Breast epithelium (tissue), 4 donors: ENCODE data around the gene IBSP. TPM values are rescaled to one million over a fixed set of nuclear protein-coding genes. Genes with fewer than 3 reads are reported as not detected.

ENCODE experiments used
- DNase-seq, 2 donors: peaks; one replicate each; pipeline ENCODE4 v3.0.0-alpha.2; 2019; ENCODE audit warnings: low spot score in 2 of 2
- H3K27ac ChIP-seq, 2 donors: fragments of 200-600 bp; sonication (generic) in 1 of 2; one replicate each; pipeline ENCODE4 v1.5.1; 2016 to 2019; ENCODE audit warnings: mild to moderate bottlenecking in 1 of 2
- H3K27me3 ChIP-seq, 2 donors: fragments of 200-600 bp; sonication (generic) in 1 of 2; one replicate each; pipeline versions ENCODE4 v1.5.1 to v1.6.0; 2017 to 2019; ENCODE audit warnings: control low read depth in 1 of 2, mild to moderate bottlenecking in 1 of 2
- H3K36me3 ChIP-seq: fragments of 200-600 bp; one replicate; pipeline ENCODE4 v1.5.1; 2019
- H3K4me1 ChIP-seq, 2 donors: fragments of 200-600 bp; sonication (generic); one replicate each; pipeline ENCODE4 v1.5.1; 2016 to 2019; ENCODE audit warnings: control low read depth in 1 of 2
- H3K4me3 ChIP-seq, 3 donors: fragments of 200-600 bp; sonication (generic); 1 replicate in 2 of 3; 2 replicates in 1 of 3; pipeline ENCODE4 v1.5.1; 2016 to 2019; ENCODE audit warnings: mild to moderate bottlenecking in 3 of 3, moderate library complexity in 2 of 3
- H3K9me3 ChIP-seq, 2 donors: fragments of 200-600 bp; sonication (generic) in 1 of 2; one replicate each; pipeline ENCODE4 v1.5.1; 2016 to 2019; ENCODE audit warnings: control low read depth in 1 of 2
- CTCF ChIP-seq, 3 donors: fragments of 450-650 bp; IDR thresholded peaks; one replicate each; pipeline ENCODE4 v1.5.1; 2016 to 2017; ENCODE audit warnings: antibody characterized with exemption in 3 of 3, mild to moderate bottlenecking in 3 of 3, moderate library complexity in 3 of 3
- POLR2A ChIP-seq: fragments of 450-650 bp; IDR thresholded peaks from one replicate; pipeline ENCODE4 v1.6.1; 2016; ENCODE audit warnings: antibody characterized with exemption, mild to moderate bottlenecking, moderate library complexity
- POLR2AphosphoS5 ChIP-seq, 3 donors: sonication (generic); formaldehyde crosslinking; IDR thresholded peaks; one replicate each; pipeline ENCODE4 v1.6.1; 2017; ENCODE audit warnings: antibody characterized with exemption in 3 of 3
- intact Hi-C: fragments of 100-400 bp; cut with DNase I; formaldehyde crosslinking; loops from one replicate; pipeline ENCODE4 v1.15.1; 2023; ENCODE audit warnings: low total_unique reads
- total RNA-seq, 3 donors: library from RNA; depleted of rRNA; stranded (reverse); fragments of >200 nt; gene quantifications; one replicate each; pipeline ENCODE4 v1.1.0, GENCODE V29; 2016

The IBSP gene
- total RNA-seq, 3 donors from 2014 or later: not detected

DNA sequence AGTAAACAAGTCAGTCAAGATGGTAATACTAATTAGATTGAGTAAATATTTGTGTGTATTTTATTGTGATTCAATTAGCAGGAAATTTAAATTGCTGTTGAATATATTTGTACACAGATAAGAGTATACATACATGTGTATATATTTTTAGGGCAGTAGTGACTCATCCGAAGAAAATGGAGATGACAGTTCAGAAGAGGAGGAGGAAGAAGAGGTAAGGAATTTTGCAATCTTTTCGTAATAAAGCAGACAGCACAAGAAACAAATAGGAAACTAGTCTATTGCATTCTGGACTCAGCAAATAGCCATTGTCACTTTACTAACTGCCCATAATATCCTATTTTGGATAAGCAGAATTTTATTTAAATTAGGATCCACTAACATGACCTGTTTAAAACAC, 6.6 kb downstream of the IBSP start:
- H3K4me3 ChIP-seq: no peak overlapping the region
- no peaks in the 10 kb centered on the region for H3K9me3 ChIP-seq
- H3K36me3 ChIP-seq: no peaks in the 10 kb centered on the region
- no peak for DNase-seq
- peaks cover 0 to 5% of the 10 kb centered on the region in 2 donors for H3K4me1 ChIP-seq
- intact Hi-C loops: no loop called here
- no peak overlapping the region for H3K27ac ChIP-seq
- TF ChIP-seq CTCF (IDR thresholded peaks at IDR 0.05) (no peak), POLR2A (no peak), POLR2AphosphoS5 (IDR thresholded peaks at IDR 0.05) (no peak)
- H3K27me3 ChIP-seq: no peaks in the 10 kb centered on the region

DNA sequence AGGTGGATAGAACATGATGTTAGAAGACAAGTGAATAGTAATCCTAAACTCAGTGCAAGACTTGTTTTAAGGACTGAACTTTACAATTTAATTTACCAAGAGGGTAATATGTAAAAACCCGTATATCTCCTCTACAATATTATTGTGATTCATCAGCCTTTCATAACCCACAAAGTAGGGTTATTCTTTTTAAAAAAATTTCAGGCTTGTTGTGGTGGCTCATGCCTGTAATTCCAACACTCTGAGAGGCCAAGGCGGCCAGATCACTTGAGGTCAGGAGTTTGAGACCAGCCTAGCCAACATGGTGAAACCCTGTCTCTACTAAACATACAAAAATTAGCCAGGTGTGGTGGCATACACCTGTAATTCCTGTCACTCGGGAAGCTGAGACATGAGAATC, 7.2 kb downstream of the IBSP start:
- H3K27ac ChIP-seq: no peak overlapping the region
- H3K4me3 ChIP-seq: no peak overlapping the region
- peaks cover 0 to 5% of the 10 kb centered on the region in 2 donors for H3K4me1 ChIP-seq
- H3K9me3 ChIP-seq: no peaks in the 10 kb centered on the region
- intact Hi-C loops: no loop called here
- no peak for DNase-seq
- H3K36me3 ChIP-seq: no peaks in the 10 kb centered on the region
- H3K27me3 ChIP-seq: no peaks in the 10 kb centered on the region
- no peak for TF ChIP-seq POLR2A
- TF ChIP-seq CTCF (IDR thresholded peaks at IDR 0.05): no peak
- no peak for TF ChIP-seq POLR2AphosphoS5 (IDR thresholded peaks at IDR 0.05)

- H3K36me3 ChIP-seq: no peaks in the 10 kb centered on the region
- TF ChIP-seq CTCF (IDR thresholded peaks at IDR 0.05) (no peak), POLR2AphosphoS5 (IDR thresholded peaks at IDR 0.05) (no peak), POLR2A (no peak)
- no peaks in the 10 kb centered on the region for H3K9me3 ChIP-seq
- H3K27me3 ChIP-seq: no peaks in the 10 kb centered on the region
- no peak for DNase-seq
- peaks cover 0 to 5% of the 10 kb centered on the region in 2 donors for H3K4me1 ChIP-seq
- intact Hi-C loops: no loop called here
- H3K4me3 ChIP-seq: no peak overlapping the region
- no peak overlapping the region for H3K27ac ChIP-seq
These were observed 8.0 kb downstream of the IBSP start for GRCh38 chr4:87807402-87807801.

- no peak overlapping the region for H3K4me3 ChIP-seq
- no peaks in the 10 kb centered on the region for H3K27me3 ChIP-seq
- DNase-seq: no peak
- H3K4me1 ChIP-seq: no peaks in the 10 kb centered on the region
- intact Hi-C loops: no loop called here
- TF ChIP-seq POLR2AphosphoS5 (IDR thresholded peaks at IDR 0.05) (no peak), CTCF (IDR thresholded peaks at IDR 0.05) (no peak), POLR2A (no peak)
- H3K36me3 ChIP-seq: no peaks in the 10 kb centered on the region
- H3K27ac ChIP-seq: no peak overlapping the region
- H3K9me3 ChIP-seq: no peaks in the 10 kb centered on the region
These were observed 12.6 kb downstream of the IBSP start for GRCh38 chr4:87811977-87812376.

DNA sequence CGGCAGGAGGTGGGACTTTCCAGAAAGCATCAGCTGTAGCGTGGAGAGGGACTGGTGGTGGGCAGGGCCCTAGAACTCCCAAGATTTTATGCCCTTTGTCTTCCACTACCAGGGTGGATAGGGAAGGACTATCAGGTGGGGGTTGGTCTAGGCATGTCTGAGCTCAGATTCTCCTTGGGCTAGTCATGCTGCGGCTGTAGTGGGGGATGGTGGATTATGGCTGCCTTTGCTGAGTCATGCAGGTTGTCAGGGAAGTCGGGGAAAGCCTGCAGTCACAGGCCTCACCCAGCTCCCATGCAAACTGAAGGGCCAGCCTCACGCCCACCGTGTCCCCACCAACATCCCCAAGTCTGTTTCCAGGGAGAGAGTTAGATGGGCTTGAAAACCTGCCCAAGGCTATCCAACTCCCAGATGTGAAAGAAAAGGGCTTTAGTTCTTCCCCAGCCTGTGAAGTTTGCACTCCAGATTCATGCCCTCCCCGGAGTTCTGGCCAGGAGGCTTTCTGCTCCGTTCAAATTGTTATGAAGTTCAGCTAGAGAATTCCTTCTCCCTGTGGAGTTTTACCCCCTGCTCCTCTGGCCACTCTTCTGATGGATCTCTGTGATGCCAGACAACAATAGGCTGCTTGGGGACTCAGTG, 20.0 kb downstream of the IBSP start:
- H3K4me3 ChIP-seq: no peak overlapping the region
- H3K27ac ChIP-seq: no peak overlapping the region
- no peaks in the 10 kb centered on the region for H3K4me1 ChIP-seq
- no peaks in the 10 kb centered on the region for H3K27me3 ChIP-seq
- intact Hi-C loops: no loop called here
- no peaks in the 10 kb centered on the region for H3K36me3 ChIP-seq
- DNase-seq: no peak
- H3K9me3 ChIP-seq: peaks cover 0 to 4% of the 10 kb centered on the region in 2 donors
- no peak for TF ChIP-seq CTCF (IDR thresholded peaks at IDR 0.05)
- TF ChIP-seq POLR2AphosphoS5 (IDR thresholded peaks at IDR 0.05): no peak
- no peak for TF ChIP-seq POLR2A
